ENCODE results near the gene SYNE1.

The SYNE1 gene

DNA sequence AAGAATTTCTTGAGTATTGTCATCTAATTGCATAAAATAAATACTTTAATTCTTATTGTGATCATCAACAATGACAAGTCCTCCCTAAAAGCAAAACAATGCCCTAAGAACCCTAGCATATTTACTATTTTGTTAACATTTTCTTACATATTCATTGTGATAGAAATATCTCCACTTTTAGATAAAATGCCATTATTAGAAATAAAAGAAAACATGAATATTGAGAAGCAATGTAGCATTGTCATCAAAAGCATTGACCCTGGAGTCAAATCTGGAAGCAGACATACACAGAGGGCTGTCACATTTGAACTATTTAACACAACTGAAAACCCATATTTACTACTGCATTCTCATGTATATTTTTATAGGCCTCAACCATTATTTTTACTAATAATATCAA lies 257.7 kb downstream of the SYNE1 start:
- peak overlapping the region; percentile 75 for H3K4me3 ChIP-seq (ENCODE audit: low read depth, low read length)
- DNase-seq (ENCODE audit: low read depth, low spot score) = no peak
- TF ChIP-seq, protein P1, sequence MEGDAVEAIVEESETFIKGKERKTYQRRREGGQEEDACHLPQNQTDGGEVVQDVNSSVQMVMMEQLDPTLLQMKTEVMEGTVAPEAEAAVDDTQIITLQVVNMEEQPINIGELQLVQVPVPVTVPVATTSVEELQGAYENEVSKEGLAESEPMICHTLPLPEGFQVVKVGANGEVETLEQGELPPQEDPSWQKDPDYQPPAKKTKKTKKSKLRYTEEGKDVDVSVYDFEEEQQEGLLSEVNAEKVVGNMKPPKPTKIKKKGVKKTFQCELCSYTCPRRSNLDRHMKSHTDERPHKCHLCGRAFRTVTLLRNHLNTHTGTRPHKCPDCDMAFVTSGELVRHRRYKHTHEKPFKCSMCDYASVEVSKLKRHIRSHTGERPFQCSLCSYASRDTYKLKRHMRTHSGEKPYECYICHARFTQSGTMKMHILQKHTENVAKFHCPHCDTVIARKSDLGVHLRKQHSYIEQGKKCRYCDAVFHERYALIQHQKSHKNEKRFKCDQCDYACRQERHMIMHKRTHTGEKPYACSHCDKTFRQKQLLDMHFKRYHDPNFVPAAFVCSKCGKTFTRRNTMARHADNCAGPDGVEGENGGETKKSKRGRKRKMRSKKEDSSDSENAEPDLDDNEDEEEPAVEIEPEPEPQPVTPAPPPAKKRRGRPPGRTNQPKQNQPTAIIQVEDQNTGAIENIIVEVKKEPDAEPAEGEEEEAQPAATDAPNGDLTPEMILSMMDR (IDR thresholded peaks at IDR 0.05; ENCODE audit: low read depth, low read length) = no peak
- in situ Hi-C loops (cut with HindIII; ENCODE audit: low sequenced_read_pairs) = no loop called here

DNA sequence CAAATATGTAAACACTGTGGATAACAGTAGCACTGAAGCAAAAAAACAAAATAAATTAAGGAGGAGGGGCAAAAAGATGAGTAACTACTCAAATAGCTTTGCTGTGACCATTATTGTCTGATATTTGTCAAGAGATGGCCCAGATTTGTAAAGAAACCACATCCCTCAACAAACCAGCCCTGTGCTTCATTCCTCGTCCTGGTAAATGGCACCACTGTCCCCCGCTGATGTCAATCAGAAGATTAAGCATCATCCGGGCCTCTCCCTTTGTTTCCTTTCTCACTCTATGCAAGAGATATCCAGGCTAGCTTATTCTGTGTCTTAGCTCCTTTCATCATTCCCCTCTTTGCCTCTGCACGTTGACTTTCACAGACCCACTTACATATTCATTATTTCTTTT lies 259.0 kb downstream of the SYNE1 start:
- peak; percentile 19 for DNase-seq (ENCODE audit: low read depth, low spot score)
- TF ChIP-seq, protein P1 (IDR thresholded peaks at IDR 0.05; ENCODE audit: low read depth, low read length) = no peak
- no peak overlapping the region for H3K4me3 ChIP-seq (ENCODE audit: low read depth, low read length)
- in situ Hi-C loops (cut with HindIII; ENCODE audit: low sequenced_read_pairs) = no loop called here

DNA sequence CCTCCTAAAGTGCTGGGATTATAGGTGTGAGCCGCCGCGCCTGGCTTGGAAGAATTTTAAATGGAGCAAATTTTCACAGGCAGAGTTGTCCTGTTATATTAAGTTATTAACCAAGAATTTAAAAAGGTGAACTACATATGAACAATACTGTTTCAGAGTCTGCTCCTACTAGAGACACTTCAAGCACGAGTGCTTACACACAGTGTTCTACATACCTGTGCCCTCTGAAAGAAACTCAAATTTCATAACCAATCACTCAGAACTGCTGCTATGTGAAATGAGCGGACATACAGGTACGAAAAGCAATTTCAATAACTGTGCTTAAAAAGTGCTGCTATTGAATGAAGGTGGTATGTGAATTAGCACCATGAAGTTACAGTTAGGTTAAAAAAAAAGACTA lies 262.0 kb downstream of the SYNE1 start:
- TF ChIP-seq, protein P1 (IDR thresholded peaks at IDR 0.05; ENCODE audit: low read depth, low read length) = no peak
- no peak overlapping the region for H3K4me3 ChIP-seq (ENCODE audit: low read depth, low read length)
- in situ Hi-C loops (cut with HindIII; ENCODE audit: low sequenced_read_pairs) = no loop called here
- no peak for DNase-seq (ENCODE audit: low read depth, low spot score)

DNA sequence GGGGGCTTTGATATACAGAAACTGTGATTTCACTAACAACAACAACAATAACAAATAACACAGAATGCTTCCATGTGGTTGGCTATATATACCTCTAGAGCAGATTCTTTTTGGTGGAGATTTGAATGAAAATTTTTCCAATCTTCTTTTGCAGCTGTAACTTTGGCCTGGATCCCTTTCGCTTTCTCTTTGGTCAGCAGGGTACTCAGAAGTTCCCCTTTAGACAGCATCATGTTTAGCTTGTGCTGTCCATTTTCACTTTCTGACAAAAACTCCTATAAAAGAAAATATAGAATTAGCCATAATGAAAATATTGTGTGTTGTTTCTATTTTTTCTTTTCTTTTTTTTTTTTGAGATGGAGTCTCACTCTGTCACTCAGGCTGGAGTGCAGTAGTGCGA lies 264.2 kb downstream of the SYNE1 start:
- no peak overlapping the region for H3K4me3 ChIP-seq (ENCODE audit: low read depth, low read length)
- DNase-seq (ENCODE audit: low read depth, low spot score) = no peak
- in situ Hi-C loops (cut with HindIII; ENCODE audit: low sequenced_read_pairs) = no loop called here
- TF ChIP-seq, protein P1 (IDR thresholded peaks at IDR 0.05; ENCODE audit: low read depth, low read length) = no peak

DNA sequence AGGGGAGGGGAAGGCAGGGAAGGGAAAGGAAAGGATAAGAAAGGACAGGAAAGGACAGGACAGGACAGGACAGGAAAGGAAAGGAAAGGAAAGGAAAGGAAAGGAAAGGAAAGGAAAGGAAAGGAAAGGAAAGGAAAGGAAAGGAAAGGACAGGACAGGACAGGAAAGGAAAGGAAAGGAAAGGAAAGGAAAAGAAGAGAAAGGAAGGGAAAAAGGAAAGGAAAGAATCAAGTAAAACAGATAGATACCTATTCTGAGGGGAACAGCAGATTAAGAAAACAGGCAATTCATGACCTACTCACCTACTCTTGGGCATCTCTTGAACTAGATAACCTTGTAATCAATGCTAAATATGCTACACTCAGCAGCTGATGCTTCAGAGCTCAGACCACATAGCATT lies 265.4 kb downstream of the SYNE1 start:
- no peak for DNase-seq (ENCODE audit: low read depth, low spot score)
- in situ Hi-C loops (cut with HindIII; ENCODE audit: low sequenced_read_pairs) = no loop called here

DNA sequence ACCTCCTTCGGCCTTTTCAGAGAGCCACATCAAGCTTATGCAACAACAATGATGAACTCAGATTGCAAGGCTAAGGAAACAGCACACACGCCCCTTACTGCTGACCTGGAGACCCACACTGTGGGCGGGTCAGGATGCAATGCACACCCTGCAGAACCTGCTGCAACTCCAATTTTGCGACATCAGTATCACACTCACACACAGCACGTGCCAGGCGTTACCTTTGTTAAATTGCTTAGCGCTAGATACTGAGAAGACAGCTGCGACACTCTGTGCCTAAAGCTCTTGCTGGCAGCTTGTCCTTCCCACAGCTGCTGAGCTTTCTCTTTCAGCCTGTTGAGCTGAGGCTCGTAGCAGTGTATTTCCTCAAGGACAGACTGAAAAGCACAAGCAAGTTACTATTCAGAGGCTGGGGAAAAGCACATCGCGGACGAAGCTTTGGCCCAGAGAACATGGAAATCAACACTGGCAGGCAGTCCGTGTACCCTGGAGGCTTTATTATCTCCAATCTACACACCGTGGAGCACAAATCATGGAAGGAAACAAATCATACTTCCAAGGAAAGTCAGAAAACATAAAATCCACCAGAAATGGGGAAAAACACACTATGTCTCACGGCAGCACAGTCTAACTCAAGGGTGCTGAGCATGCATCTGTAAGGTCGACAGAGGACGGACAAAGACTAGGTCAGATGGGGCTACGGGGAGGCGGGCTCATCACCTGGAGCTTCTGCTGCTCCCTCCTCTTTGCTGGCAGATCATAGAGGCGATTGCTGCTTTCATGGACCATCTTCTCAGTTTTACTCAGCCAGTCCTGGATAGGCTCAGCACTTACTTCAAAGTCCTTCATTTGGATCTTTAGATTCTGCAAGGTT lies 268.2 kb downstream of the SYNE1 start:
- in situ Hi-C loops (cut with HindIII; ENCODE audit: low sequenced_read_pairs) = no loop called here
- no peak overlapping the region for H3K4me3 ChIP-seq (ENCODE audit: low read depth, low read length)
- DNase-seq (ENCODE audit: low read depth, low spot score) = no peak
- TF ChIP-seq, protein P1 (IDR thresholded peaks at IDR 0.05; ENCODE audit: low read depth, low read length) = no peak

More for the DNA sequence above, 265.4 kb downstream of the SYNE1 start:
- TF ChIP-seq, protein P1 (IDR thresholded peaks at IDR 0.05; ENCODE audit: low read depth, low read length) = no peak
- H3K4me3 ChIP-seq (ENCODE audit: low read depth, low read length) = no peak overlapping the region

All from astrocyte of the spinal cord (primary cell).